ENCODE data around the gene TRIP13.
"Not testable (repeated sequence)": the region's sequence is repeated elsewhere in the genome, so short reads cannot be mapped to it uniquely, and the experiment has no call there.

The TRIP13 gene

GRCh38 chr5:892394-893136 is at the start of gene TRIP13, which contains the start of gene BRD9:
Gene TRIP13 (plus strand): TSS chr5:892884. CDS start chr5:892999, 115 bp downstream.
Gene BRD9 (minus strand): TSS chr5:892801. CDS start chr5:892657, 144 bp downstream.
- no peak for FAIRE-seq

DNA sequence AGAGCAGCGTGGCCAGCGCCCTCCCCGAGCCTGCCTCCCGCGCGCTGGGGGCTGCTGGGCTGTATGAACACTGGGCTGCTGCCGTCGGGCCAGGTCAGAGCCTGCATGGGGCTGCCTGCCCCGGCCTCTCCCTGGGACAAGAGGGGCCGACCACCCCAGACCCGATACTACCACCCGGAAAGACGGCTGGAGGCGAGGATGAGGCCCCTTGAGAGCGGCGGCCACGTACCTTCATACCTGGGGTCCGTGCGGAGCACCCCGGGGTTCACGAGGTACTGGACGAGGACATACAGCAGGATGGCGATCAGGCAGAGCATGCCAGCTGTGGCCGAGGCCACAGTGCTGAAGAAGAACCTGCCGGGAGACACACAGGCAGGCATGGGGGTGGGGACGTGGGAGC is 49.3 kb upstream of the TRIP13 start:
- not testable (repeated sequence) for FAIRE-seq

DNA sequence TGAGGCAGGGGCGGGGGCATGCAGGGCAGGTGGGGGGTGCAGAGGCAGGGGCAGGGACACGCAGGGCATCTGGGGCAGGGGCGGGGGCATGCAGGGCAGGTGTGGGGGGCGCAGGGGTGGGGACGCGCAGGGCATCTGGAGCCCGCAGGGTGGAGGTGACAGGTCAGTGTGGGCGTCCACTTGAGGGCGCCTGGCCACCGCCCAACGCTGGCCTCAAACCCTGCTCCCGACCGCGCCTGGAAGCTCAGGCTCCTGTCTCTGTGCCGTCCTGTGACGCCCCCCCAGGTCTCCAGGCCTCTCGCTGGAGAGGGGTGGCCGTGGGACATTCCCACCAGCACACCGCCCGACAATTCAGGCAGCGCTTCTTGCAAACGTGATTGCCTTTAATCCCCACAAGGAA is 48.8 kb upstream of the TRIP13 start:
- not testable (repeated sequence) for FAIRE-seq

- FAIRE-seq: not testable (repeated sequence)
Measured at GRCh38 chr5:844426-844825, 48.3 kb upstream of the TRIP13 start.

DNA sequence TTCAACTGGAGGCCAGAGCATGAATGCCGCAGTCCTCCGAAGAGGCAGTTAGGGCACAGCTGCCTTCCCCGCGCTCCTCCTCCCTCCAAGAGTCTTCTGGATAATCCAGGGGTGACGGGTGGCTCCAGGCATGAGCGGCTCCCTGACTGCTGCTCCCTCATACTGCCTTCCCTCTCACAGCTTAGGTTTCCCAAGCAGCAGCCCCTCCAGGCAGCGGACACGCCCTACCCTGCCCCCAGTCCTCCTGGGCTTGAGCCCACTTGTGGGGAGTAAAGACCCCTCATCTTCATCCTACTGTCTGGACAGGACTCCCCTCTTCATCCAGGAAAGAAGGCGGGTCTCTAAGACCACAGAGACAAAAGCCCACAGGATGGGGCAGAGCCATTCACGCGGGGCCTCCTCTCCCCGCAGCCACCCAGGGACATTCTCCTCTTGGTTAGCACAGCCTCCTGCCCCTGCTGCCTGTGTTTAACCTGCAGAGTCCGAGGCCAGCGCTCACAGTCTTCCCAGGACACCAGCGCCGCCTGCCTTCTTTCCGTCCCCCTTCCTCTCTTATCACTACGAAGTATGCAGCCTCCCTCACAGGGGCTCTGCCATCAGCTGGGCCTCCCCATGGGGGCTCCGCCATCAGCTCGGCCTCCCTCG is 47.5 kb upstream of the TRIP13 start:
- not testable (repeated sequence) for FAIRE-seq

GRCh38 chr5:845676-846601 is 46.7 kb upstream of the TRIP13 start:
- FAIRE-seq: not testable (repeated sequence)

DNA sequence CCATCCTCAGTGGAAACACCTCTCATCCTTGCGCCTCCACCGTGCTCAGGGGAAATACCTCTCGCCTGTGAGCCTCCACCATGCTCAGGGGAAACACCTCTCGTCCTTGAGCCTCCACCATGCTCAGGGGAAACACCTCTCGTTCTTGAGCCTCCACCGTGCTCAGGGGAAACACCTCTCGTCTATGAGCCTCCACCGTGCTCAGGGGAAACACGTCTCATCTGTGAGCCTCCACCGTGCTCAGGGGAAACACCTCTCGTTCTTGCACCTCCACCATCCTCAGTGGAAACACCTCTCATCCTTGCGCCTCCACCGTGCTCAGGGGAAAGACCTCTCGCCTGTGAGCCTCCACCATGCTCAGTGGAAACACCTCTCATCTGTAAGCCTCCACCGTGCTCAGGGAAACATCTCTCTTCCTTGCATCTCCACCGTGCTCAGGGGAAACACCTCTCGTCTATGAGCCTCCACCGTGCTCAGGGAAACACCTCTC is 46.0 kb upstream of the TRIP13 start:
- not testable (repeated sequence) for FAIRE-seq

GRCh38 chr5:847212-847611 is 45.5 kb upstream of the TRIP13 start:
- FAIRE-seq: not testable (repeated sequence)

DNA sequence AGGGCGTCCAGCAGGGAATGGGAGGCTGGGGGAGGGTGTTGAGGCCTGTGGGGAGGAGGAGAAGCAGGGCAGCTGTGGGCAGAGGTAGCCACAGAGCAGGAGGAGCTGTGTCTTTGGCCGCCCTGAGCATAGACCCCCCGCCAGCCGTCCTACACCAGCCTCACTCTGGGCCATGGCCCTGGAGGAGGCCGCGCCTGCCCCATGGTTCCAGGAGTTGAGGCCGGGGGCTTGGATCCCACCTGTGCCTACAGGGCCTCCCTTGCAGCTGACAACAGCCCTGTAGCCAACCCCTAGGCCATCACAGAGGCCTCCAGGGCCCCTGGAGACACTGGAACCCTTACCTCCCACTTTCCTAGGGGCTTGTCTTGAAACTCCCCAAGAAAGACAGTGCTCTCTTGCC is 44.9 kb upstream of the TRIP13 start:
- FAIRE-seq: not testable (repeated sequence)

- FAIRE-seq: no peak
Measured at GRCh38 chr5:848671-849111, 44.0 kb upstream of the TRIP13 start.

DNA sequence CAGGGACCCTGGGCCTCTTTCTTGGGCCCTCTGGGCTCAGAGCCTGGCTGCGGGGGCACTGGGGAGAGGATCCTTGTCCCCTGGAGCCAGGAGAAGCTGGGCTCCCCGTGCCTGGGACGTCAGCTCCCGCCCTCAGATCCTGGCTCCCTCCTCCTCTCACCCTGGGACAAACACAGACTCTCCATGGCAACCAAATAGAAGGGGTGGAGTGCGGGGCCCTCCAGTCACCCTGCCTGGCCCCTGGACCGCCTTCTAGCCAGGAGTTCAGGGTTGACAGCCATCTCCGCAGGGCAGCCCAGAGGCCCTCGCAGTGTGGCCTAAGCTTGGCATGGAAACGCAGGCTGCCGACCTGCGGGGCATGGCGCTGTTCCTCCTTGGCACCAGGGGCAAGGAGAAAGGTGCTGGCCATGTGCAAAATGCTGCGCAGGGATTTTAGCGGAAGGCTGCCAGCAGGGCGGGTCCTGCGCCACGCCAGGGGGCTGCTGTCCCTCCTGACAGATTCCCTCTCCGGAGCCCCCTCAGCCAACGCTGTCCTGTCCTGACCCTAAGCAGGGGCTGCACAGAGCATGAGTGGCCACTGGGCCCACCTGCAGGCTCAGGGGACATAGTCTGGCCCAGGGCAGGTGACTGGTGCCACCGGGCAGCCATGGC is 42.9 kb upstream of the TRIP13 start:
- FAIRE-seq: no peak

- FAIRE-seq: no peak
Measured at GRCh38 chr5:850511-851006, 42.1 kb upstream of the TRIP13 start, which contains the start of gene ZDHHC11. Gene ZDHHC11 (minus strand): TSS chr5:850986. CDS start chr5:850602, 384 bp downstream.

- no peak for FAIRE-seq
Measured at GRCh38 chr5:851076-851475, 41.6 kb upstream of the TRIP13 start.

DNA sequence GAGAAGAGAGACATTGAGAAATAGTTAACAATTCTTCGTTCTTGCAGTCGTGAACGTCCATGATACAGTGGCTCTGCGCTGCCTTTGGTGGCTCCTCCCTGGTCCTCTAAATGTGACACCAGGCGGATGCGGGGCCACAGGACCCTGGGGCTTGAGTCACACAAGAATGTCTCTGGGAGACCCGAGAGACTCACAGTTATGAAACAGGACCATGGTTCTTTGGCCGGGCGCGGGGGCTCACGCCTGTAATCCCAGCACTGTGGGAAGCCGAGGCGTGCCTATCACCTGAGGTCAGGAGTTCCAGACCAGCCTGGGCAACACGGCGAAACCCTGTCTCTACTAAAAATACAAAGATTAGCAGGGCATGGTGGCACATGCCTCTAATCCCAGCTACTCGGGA is 41.1 kb upstream of the TRIP13 start:
- no peak for FAIRE-seq

DNA sequence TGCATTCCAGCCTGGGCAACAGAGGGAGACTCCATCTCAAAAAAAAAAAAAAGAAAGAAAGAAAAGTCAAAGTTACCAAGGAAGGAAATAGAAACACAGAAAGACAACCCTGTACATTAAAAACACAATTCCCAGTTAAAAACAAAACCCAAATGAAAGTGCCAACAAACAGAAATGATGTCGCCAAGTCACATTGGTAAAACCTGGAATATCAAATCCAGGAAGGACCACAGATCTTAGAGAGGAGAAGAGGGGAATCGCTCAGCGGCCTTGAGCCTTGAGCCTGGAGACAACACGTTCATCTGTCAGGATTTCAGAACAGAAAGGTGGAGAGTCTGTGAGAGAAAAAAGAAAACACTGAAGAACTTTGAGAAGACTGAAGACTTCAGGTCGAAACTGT is 40.7 kb upstream of the TRIP13 start:
- no peak for FAIRE-seq

GRCh38 chr5:852431-853401 is 40.0 kb upstream of the TRIP13 start:
- no peak for FAIRE-seq

- not testable (repeated sequence) for FAIRE-seq
Measured at GRCh38 chr5:853416-854090, 39.1 kb upstream of the TRIP13 start.

GRCh38 chr5:854217-854616 is 38.5 kb upstream of the TRIP13 start:
- no peak for FAIRE-seq

- FAIRE-seq: no peak
Measured at GRCh38 chr5:854966-855743, 37.5 kb upstream of the TRIP13 start.

Measured in TTC549 (cell line).